ENCODE measurements around the gene MAP3K8. TPM values are rescaled to one million over a fixed set of nuclear protein-coding genes. Genes with fewer than 3 reads are reported as not detected.

Gene MAP3K8
- total and polyA plus RNA-seq, 3 donors from 2014 or later: 3.1 to 10.4 (median 5.2) TPM

DNA sequence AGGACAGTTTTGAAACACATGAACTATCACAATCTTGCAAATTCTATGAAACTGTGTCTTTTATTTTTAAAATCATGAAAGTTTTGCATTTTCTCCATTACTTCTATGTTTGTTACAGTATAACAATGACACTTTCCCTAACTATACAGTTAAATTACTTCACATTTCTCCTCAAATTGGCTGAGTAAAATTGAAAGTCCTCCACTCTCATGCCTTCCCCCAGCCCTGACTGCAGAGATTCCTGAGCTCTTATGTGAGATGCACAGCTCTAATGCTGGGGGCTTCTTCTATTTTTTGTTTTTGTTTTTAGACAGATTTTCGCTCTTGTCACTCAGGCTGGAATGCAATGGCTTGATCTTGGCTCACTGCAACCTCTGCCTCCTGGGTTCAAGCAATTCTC lies 22.7 kb upstream of the MAP3K8 start:
- 93 to 95% methylated on average over 1 of the region's 1 CpG for WGBS, 2 donors
- Histone ChIP-seq H3K9me3 (no peaks in the 10 kb centered on the region), H3K4me1 (no peaks in the 10 kb centered on the region), H3K27me3 (no peaks in the 10 kb centered on the region), H3K4me3 (no peak overlapping the region), H3K36me3 (ENCODE audit: low read depth, missing control alignments) (no peaks in the 10 kb centered on the region), H3K27ac (no peak overlapping the region)
- DNase-seq: no peak
- intact Hi-C loops (cut with DNase I; ENCODE audit: low total_unique reads): no loop called here
- TF ChIP-seq, protein P1, sequence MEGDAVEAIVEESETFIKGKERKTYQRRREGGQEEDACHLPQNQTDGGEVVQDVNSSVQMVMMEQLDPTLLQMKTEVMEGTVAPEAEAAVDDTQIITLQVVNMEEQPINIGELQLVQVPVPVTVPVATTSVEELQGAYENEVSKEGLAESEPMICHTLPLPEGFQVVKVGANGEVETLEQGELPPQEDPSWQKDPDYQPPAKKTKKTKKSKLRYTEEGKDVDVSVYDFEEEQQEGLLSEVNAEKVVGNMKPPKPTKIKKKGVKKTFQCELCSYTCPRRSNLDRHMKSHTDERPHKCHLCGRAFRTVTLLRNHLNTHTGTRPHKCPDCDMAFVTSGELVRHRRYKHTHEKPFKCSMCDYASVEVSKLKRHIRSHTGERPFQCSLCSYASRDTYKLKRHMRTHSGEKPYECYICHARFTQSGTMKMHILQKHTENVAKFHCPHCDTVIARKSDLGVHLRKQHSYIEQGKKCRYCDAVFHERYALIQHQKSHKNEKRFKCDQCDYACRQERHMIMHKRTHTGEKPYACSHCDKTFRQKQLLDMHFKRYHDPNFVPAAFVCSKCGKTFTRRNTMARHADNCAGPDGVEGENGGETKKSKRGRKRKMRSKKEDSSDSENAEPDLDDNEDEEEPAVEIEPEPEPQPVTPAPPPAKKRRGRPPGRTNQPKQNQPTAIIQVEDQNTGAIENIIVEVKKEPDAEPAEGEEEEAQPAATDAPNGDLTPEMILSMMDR (IDR thresholded peaks at IDR 0.05): no peak
- no peak for TF ChIP-seq POLR2A (IDR thresholded peaks at IDR 0.05)

DNA sequence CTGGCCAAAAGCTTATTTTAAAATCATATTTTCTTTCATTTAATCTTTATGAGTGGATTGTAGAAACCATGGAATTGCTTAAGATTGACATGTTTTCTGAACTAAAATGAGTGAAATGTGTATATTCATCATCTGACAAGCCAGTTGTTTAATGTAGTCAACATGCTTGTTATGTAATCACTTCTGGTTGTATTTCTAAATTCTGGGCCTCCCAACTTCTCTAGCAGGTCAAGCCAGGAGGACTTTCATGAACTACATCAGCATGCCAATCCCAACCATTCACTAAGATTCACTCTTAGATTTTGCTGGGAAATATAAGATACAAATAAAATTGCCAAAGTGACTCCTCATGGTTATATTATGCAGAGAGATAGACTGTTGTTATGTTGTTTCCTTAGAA lies 21.1 kb upstream of the MAP3K8 start:
- H3K9me3 ChIP-seq: no peaks in the 10 kb centered on the region
- H3K27me3 ChIP-seq: no peaks in the 10 kb centered on the region
- intact Hi-C loops (cut with DNase I; ENCODE audit: low total_unique reads): no loop called here
- H3K4me3 ChIP-seq: no peak overlapping the region
- H3K4me1 ChIP-seq: no peaks in the 10 kb centered on the region
- TF ChIP-seq, protein P1 (IDR thresholded peaks at IDR 0.05): no peak
- no peak for TF ChIP-seq POLR2A (IDR thresholded peaks at IDR 0.05)
- H3K36me3 ChIP-seq (ENCODE audit: low read depth, missing control alignments): no peaks in the 10 kb centered on the region
- DNase-seq: no peak
- no peak overlapping the region for H3K27ac ChIP-seq

DNA sequence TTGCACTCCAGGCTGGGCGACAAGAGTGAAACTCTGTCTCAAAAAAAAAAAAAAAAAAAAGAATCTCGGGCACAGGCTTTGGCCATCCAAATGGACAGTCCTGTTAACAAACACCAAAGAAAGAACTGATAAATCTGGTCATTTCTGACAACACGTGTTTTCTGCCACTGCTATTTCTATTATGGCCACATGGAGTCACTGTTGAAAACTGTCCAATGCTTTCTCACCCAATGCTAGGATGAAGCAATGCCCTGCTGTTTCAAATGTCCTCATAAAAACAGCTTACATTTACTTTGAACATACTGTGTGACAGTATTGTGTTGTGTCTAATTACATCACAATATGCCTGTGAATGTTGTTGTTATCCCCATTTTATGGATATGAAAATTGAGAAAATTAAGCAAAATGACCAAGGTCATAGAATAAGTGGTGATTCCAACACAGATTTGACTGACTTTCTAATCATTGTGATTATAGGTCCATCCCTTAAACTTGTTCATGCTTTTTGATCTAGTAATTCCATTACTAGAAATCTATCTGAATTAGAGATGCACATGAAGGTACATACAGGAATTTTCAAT lies 19.9 kb upstream of the MAP3K8 start:
- Histone ChIP-seq H3K36me3 (ENCODE audit: low read depth, missing control alignments) (no peaks in the 10 kb centered on the region), H3K4me3 (no peak overlapping the region), H3K27ac (no peak overlapping the region), H3K9me3 (no peaks in the 10 kb centered on the region), H3K4me1 (no peaks in the 10 kb centered on the region), H3K27me3 (no peaks in the 10 kb centered on the region)
- TF ChIP-seq, protein P1 (IDR thresholded peaks at IDR 0.05): peak; percentile 77 to 89 (median 88)
- TF ChIP-seq POLR2A (IDR thresholded peaks at IDR 0.05): no peak
- intact Hi-C loops (cut with DNase I; ENCODE audit: low total_unique reads): no loop called here
- peak; percentile 36 for DNase-seq
- WGBS, 2 donors: 35 to 44% methylated on average over 3 of the region's 3 CpGs

DNA sequence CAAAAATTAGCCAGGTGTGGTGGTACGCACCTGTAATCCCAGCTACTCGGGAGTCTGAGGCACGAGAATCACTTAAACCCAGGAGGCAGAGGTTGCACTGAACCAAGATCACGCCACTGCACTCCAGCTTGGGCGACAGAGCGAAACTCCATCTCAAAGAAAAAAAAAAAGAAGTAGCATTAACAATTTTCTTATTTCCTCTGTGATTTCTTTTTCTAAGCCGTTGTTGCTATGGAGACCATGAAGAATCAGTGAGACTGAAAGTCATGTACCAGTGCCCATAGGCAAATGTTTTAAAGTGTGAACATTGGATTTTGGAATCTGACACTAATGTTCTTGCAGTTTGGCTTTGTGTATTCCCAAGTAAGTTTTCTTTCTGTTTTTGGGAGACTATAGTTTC lies 18.4 kb upstream of the MAP3K8 start:
- intact Hi-C loops (cut with DNase I; ENCODE audit: low total_unique reads): no loop called here
- Histone ChIP-seq H3K27ac (no peak overlapping the region), H3K36me3 (ENCODE audit: low read depth, missing control alignments) (no peaks in the 10 kb centered on the region), H3K4me3 (no peak overlapping the region), H3K27me3 (no peaks in the 10 kb centered on the region), H3K4me1 (no peaks in the 10 kb centered on the region), H3K9me3 (no peaks in the 10 kb centered on the region)
- no peak for DNase-seq
- 91 to 92% methylated on average over 7 of the region's 7 CpGs for WGBS, 2 donors
- TF ChIP-seq, protein P1 (IDR thresholded peaks at IDR 0.05): no peak
- no peak for TF ChIP-seq POLR2A (IDR thresholded peaks at IDR 0.05)

DNA sequence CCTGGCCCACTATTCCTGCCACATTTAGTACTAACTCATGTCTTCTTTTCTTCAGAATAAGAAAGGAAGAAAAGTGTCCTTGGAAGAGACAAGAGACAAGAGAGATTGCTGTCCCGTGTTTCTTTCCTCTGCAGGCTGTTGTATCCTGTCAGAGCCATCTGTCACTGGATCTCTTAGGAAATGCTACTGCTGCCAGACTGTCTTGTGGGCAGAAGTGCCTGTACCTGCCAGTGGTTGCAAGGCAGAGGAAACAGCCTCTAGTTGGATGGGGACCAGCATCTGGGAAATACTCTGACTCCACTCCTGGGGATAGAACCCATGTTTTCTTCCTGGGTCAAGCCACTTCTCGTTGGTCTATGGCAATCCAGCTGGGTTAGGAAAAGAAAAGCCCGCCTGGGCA lies 16.7 kb upstream of the MAP3K8 start:
- no peaks in the 10 kb centered on the region for H3K9me3 ChIP-seq
- intact Hi-C loops (cut with DNase I; ENCODE audit: low total_unique reads): no loop called here
- 84% methylated on average over 3 of the region's 3 CpGs for WGBS, 2 donors
- H3K4me1 ChIP-seq: no peaks in the 10 kb centered on the region
- H3K36me3 ChIP-seq (ENCODE audit: low read depth, missing control alignments): no peaks in the 10 kb centered on the region
- no peaks in the 10 kb centered on the region for H3K27me3 ChIP-seq
- no peak overlapping the region for H3K27ac ChIP-seq
- H3K4me3 ChIP-seq: no peak overlapping the region
- TF ChIP-seq POLR2A (IDR thresholded peaks at IDR 0.05): no peak
- TF ChIP-seq, protein P1 (IDR thresholded peaks at IDR 0.05): no peak
- DNase-seq: no peak

Measured in testis (tissue), 3 donors.